AG08395 (cell line): ENCODE data around the gene SPARC.

Experiments used
- DNase-seq: peaks from one replicate; pipeline ENCODE4 v3.0.0; 2012; ENCODE audit warnings: mixed read lengths, low spot score

Gene SPARC

DNA sequence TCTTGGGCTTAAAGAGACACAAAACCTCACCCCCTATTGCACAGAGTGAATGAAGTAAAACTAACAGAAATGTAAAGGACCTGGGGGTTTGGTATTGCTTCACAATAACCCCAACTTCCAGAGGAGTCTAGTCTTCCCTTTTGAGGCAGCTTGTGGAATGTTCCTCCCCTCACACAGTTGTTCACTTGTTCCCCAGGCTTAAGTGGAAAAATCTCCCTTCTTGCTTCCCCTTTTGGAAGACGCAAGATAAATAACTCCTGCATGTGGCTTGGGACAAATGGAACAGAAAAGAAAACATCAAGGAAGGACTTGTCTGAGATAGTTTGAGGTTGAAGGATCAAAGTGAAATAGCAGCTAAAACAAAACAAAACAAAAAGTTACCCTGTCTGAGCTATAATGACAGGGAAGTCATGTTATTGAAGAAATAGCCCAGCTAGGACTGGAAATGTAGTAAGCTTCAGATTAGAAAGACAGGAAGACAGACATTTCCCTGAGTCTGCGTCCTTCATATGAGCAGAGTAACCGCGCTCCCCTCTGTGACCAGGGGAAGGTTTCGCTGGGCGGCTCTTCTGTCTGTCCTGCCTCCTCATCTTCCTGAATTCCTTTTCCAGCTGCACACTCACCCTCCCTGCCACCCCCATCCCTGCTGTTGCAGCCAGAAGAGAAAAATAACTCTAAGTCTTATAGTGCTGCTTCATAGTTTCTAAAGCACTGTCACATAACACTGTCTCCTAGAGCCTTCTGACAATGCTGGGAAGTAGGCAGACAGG is 8.8 kb downstream of the SPARC start:
- no peak for DNase-seq

DNA sequence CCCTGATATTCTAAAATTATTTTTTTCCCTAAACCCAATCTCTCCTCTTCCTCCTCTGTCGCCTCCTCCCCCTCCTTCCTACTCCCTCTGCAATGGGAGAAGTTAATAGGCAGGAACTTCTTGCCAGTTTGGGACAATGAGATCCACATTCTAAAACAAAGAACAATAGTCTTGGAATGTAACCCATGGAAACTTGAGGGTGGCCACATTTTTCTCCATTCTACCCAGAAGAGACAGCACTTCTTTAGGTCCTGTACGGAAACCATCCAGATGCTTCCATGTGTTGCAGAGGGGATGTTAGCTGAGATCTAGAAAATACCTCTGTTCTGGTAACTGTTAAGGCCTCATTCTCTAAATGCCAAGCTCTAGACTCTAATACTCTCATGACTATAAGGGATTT is 10.0 kb downstream of the SPARC start:
- no peak for DNase-seq

DNA sequence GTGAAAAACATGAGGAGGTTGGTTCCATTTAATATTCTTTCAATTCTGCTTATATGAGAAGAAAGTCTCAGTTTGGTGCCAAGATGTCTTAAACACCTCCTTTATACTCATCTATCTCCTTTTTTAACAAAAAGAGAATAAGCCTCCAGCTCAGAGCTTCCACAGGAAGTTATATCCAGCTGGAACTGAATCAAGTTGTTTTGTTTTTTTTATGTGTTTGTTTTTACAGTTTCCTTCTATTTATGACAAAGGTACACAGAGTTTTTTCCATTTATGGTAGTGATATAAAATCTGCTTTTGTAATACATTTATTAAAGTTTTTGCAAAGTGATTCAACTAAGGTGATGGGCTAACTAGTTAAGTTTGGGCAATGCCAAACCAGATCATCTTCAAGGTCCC is 10.4 kb downstream of the SPARC start:
- no peak for DNase-seq

GRCh38 chr5:151675611-151676313 is 11.0 kb downstream of the SPARC start:
- DNase-seq = no peak

GRCh38 chr5:151674626-151675610 is 11.8 kb downstream of the SPARC start:
- DNase-seq = no peak

GRCh38 chr5:151673421-151673820 is 13.3 kb downstream of the SPARC start:
- DNase-seq = no peak

- DNase-seq = no peak
Observed at GRCh38 chr5:151672516-151672915, 14.2 kb downstream of the SPARC start.

GRCh38 chr5:151671950-151672349 is 14.8 kb downstream of the SPARC start:
- no peak for DNase-seq

- no peak for DNase-seq
Observed at GRCh38 chr5:151670953-151671636, 15.6 kb downstream of the SPARC start.

- no peak for DNase-seq
Observed at GRCh38 chr5:151670083-151670686, 16.5 kb downstream of the SPARC start.

GRCh38 chr5:151667083-151667482 is 19.6 kb downstream of the SPARC start:
- no peak for DNase-seq

GRCh38 chr5:151665613-151666012 is 21.1 kb downstream of the SPARC start:
- DNase-seq = no peak

GRCh38 chr5:151664694-151665585 is 21.8 kb downstream of the SPARC start:
- no peak for DNase-seq

- DNase-seq = no peak
Observed at GRCh38 chr5:151663617-151664293, 23.0 kb downstream of the SPARC start.

DNA sequence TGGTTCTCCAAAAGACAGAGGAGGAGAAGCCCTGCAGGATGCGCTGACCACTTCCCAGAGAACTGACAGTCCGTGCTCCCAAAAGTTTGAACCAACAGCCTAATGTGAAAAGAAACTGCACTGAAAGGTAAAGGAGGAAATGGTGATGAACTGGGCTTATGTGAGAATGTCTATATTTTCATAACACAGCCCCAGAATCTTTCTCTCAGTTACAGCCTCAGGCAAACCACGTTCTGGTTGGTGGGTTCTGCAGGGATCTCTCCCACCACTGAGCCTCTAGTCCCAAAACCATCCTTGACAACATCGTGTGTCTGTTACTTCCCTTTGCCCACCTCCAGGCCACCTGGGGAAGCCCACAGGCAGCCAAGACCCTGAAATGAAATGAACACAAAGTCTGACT is 23.9 kb downstream of the SPARC start:
- DNase-seq = no peak

DNA sequence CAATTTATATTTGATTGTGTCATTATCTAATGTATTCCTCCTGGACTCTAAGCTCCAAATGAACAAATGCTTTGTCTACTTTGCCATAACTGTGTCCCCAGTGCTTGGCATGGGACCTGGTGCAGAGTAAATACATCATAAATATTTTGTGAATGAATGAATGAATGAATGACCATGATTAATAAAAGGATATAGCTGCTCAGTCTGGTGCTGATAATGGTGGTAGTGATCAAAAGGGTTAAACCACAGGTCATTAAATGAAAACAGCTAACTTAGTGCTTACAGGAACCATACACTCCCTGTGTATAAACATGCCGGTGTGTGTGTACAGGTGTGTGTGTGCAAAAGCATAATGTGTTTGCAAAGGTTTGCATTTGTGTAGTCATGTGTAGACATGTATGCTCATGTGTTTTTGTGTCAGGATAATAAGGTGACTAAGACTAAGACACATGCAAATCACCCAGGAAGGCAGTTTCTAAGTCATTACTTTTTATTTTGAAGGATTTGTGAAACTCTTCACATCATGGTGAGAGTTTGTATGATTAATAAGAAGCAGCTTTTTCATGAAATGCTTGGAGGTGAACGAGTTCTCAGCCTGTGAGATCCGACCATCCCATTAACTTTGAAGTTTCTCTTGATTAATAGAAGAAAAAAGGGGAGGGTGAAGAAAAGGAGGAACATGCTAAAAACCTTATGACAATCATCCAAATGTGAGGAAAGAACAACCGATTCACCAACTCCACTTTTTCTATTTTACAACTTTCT is 24.6 kb downstream of the SPARC start:
- DNase-seq = no peak

DNA sequence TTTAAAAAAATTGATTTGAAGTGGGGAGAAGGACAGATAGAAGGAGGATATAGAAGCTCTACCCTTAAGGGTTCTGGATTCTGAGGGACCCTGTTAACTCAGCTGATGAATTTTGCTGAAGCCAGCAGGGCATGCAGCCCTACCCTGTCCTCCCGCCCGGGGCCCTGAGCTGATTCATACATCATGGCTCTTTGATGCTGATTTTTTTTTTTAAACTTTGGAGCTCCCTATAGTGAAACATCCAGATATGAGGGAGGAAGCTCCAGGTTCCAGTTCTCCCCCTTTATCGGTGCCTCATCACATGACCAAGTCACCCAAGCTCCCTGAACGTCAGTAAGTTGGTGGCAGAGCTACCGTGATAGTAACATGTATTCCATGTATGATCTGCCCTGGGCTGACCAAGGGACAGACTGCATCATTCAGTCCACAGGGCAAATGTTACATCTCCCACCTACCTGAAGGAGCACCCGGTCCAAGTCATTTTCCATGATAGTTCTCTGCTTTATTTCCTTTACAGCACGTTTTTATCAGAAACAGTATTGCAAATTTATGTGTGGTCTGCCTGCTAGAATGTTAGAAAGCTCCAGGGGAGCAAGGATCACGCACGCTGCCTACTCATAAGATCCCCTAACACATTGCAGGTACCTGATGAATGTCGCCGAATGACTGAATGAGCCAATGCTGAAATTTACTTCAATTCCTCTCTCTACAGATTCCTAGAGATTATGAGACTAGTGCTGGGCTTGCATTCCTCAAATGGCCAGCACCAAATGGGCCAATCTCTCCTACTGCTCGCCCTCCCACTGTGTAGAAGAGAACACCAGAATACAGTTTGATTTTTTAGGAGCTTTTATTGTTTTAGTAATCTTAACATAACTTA is 25.9 kb downstream of the SPARC start:
- peak; percentile 71 for DNase-seq
